IPS DF 4.7 (cell line): Measurements from ENCODE around the gene TTC19.
"Not testable (repeated sequence)": the region's sequence is repeated elsewhere in the genome, so short reads cannot be mapped to it uniquely, and the experiment has no call there.

Source experiments
- DNase-seq: peaks from one replicate; pipeline ENCODE4 v3.0.0-alpha.2; 2013; ENCODE audit warnings: low spot score; ENCODE audit errors: extremely low read depth

The TTC19 gene

GRCh38 chr17:15972497-15972951, 27.1 kb upstream of the TTC19 start:
- no peak for DNase-seq

- no peak for DNase-seq
These were observed 26.6 kb upstream of the TTC19 start for GRCh38 chr17:15973016-15973415.

GRCh38 chr17:15973834-15974233, 25.8 kb upstream of the TTC19 start:
- no peak for DNase-seq

- no peak for DNase-seq
These were observed 21.7 kb upstream of the TTC19 start for GRCh38 chr17:15977894-15978293.

GRCh38 chr17:15978606-15979005, 21.0 kb upstream of the TTC19 start:
- DNase-seq = no peak

- DNase-seq = not testable (repeated sequence)
These were observed 20.6 kb upstream of the TTC19 start for GRCh38 chr17:15979013-15979412.

GRCh38 chr17:15981208-15981607, 18.4 kb upstream of the TTC19 start:
- DNase-seq = no peak

GRCh38 chr17:15981646-15982580, 17.7 kb upstream of the TTC19 start:
- DNase-seq = no peak

GRCh38 chr17:15996322-15996721, 3.3 kb upstream of the TTC19 start:
- no peak for DNase-seq

GRCh38 chr17:15998031-15998562, 1.5 kb upstream of the TTC19 start:
- DNase-seq = no peak

- no peak for DNase-seq
These were observed 577 bp downstream of the TTC19 start for GRCh38 chr17:15999974-16000827.

GRCh38 chr17:16001226-16001897, 1.7 kb downstream of the TTC19 start:
- DNase-seq = no peak

- DNase-seq = no peak
These were observed 3.2 kb downstream of the TTC19 start for GRCh38 chr17:16002708-16003260.

- no peak for DNase-seq
These were observed 4.2 kb downstream of the TTC19 start for GRCh38 chr17:16003841-16004240.

- DNase-seq = no peak
These were observed 6.0 kb downstream of the TTC19 start for GRCh38 chr17:16005636-16006035.

- no peak for DNase-seq
These were observed 7.8 kb downstream of the TTC19 start for GRCh38 chr17:16007439-16007838.

GRCh38 chr17:16013943-16014407, 14.4 kb downstream of the TTC19 start:
- DNase-seq = no peak

- DNase-seq = no peak
These were observed 19.7 kb downstream of the TTC19 start for GRCh38 chr17:16019347-16019746.

GRCh38 chr17:16023881-16024280, 24.3 kb downstream of the TTC19 start:
- no peak for DNase-seq

- no peak for DNase-seq
These were observed 25.6 kb downstream of the TTC19 start for GRCh38 chr17:16025202-16025601.

GRCh38 chr17:16026895-16027294, 27.3 kb downstream of the TTC19 start:
- no peak for DNase-seq
